Testis (tissue), 3 donors: ENCODE data around the gene HK1. TPM values are rescaled to one million over a fixed set of nuclear protein-coding genes. Genes with fewer than 3 reads are reported as not detected.

Source experiments
- DNase-seq: peaks from one replicate; pipeline ENCODE4 v3.0.0-alpha.2; 2019
- H3K27ac ChIP-seq, 2 donors: fragments of 200-600 bp; sonication (generic); one replicate each; pipeline ENCODE4 v1.5.1; 2019
- H3K27me3 ChIP-seq: fragments of 200-600 bp; sonication (generic); one replicate; pipeline ENCODE4 v1.5.1; 2019
- H3K36me3 ChIP-seq: fragments of 200-600 bp; sonication (generic); one replicate; pipeline ENCODE4 v1.5.1; 2017; ENCODE audit warnings: low read depth; ENCODE audit errors: missing control alignments
- H3K4me1 ChIP-seq: fragments of 200-600 bp; sonication (generic); one replicate; pipeline ENCODE4 v1.5.1; 2019
- H3K4me3 ChIP-seq, 2 donors: fragments of 200-600 bp; sonication (generic); one replicate each; pipeline ENCODE4 v1.5.1; 2017 to 2019
- H3K9me3 ChIP-seq: fragments of 200-600 bp; sonication (generic); one replicate; pipeline ENCODE4 v1.5.1; 2017
- POLR2A ChIP-seq: fragments of 450-650 bp; IDR thresholded peaks from one replicate; pipeline ENCODE4 v1.6.1; 2017; ENCODE audit warnings: antibody characterized with exemption, mild to moderate bottlenecking, moderate library complexity
- WGBS, 2 donors: methylation state at CpG; one replicate each; pipeline ENCODE4 v1.1.5; 2018; 5-methylcytosine and 5-hydroxymethylcytosine counted together
- intact Hi-C: fragments of 100-400 bp; cut with DNase I; formaldehyde crosslinking; loops from one replicate; pipeline ENCODE4 v1.15.1; 2023; ENCODE audit warnings: low total_unique reads
- polyA plus RNA-seq: library from polyadenylated mRNA; stranded (reverse); fragments of 350-450 nt; fragmentation: Illumina TruSeq; extraction: RNeasy Lipid Tissue Mini Kit (QIAGEN cat#74804); gene quantifications from one replicate; pipeline ENCODE4 v1.2.3, GENCODE V29; 2014; ENCODE audit warnings: low read depth, low replicate concordance; ENCODE audit not compliant: insufficient read depth
- total RNA-seq, 2 donors: library from RNA; depleted of rRNA; stranded (reverse); fragments of >200 nt; gene quantifications; one replicate each; pipeline ENCODE4 v1.2.3, GENCODE V29; 2016
- TF ChIP-seq, protein P1 (sequence below), 3 experiments: fragments of 450-650 bp in 2 of 3; fragments of 200-600 bp in 1 of 3; sonication (generic) in 1 of 3; IDR thresholded peaks; one replicate each; pipeline ENCODE4 v1.5.1; 2016 to 2019; ENCODE audit warnings: antibody characterized with exemption in 3 of 3, mild to moderate bottlenecking in 2 of 3, moderate library complexity in 1 of 3

The HK1 gene
- total and polyA plus RNA-seq, 3 donors from 2014 or later, result 62.3 to 179 (median 143) TPM

DNA sequence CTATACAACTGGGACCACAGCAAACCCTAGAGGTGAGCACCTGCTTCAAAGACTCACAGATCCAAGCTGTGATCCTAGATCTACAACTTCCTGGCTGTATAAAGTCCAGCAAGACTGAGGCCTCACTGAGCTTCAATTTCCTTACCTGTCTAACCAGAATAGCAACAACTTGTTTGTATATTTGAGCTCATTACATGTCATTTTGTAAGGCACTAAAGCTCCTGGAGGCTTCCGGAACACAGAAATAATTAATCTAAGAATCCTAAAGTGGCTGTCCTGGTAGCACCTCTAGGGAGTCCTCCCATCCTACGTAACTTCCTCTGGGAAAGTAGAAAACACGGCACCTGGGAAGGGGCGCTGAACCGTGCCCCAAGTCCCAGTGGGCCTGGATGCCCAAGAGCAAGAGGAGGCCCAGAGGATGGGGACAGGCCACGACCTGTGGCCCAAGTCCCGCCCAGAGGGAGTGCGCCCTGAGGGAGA, 39.4 kb downstream of the HK1 start:
- H3K4me1 ChIP-seq, result peaks cover 8% of the 10 kb centered on the region
- no peaks in the 10 kb centered on the region for H3K27me3 ChIP-seq
- H3K36me3 ChIP-seq, result no peaks in the 10 kb centered on the region
- TF ChIP-seq POLR2A, result no peak
- TF ChIP-seq, protein P1, sequence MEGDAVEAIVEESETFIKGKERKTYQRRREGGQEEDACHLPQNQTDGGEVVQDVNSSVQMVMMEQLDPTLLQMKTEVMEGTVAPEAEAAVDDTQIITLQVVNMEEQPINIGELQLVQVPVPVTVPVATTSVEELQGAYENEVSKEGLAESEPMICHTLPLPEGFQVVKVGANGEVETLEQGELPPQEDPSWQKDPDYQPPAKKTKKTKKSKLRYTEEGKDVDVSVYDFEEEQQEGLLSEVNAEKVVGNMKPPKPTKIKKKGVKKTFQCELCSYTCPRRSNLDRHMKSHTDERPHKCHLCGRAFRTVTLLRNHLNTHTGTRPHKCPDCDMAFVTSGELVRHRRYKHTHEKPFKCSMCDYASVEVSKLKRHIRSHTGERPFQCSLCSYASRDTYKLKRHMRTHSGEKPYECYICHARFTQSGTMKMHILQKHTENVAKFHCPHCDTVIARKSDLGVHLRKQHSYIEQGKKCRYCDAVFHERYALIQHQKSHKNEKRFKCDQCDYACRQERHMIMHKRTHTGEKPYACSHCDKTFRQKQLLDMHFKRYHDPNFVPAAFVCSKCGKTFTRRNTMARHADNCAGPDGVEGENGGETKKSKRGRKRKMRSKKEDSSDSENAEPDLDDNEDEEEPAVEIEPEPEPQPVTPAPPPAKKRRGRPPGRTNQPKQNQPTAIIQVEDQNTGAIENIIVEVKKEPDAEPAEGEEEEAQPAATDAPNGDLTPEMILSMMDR (IDR thresholded peaks at IDR 0.05), result no peak
- peak overlapping the region; percentile 42 to 78 for H3K27ac ChIP-seq
- no peak for DNase-seq
- no peaks in the 10 kb centered on the region for H3K9me3 ChIP-seq
- peak overlapping the region; percentile 72 to 91 for H3K4me3 ChIP-seq
- WGBS, 2 donors, result 41 to 59% methylated on average over 7 to 8 of the region's 8 CpGs
- intact Hi-C loops, result no loop called here

- intact Hi-C loops, result no loop called here
- WGBS, 2 donors, result 5% methylated on average over 34 of the region's 90 CpGs; no CpG with 5 or more reads in 1 of the 2 donors
These were observed 40.0 kb downstream of the HK1 start for GRCh38 chr10:69318106-69318866.

DNA sequence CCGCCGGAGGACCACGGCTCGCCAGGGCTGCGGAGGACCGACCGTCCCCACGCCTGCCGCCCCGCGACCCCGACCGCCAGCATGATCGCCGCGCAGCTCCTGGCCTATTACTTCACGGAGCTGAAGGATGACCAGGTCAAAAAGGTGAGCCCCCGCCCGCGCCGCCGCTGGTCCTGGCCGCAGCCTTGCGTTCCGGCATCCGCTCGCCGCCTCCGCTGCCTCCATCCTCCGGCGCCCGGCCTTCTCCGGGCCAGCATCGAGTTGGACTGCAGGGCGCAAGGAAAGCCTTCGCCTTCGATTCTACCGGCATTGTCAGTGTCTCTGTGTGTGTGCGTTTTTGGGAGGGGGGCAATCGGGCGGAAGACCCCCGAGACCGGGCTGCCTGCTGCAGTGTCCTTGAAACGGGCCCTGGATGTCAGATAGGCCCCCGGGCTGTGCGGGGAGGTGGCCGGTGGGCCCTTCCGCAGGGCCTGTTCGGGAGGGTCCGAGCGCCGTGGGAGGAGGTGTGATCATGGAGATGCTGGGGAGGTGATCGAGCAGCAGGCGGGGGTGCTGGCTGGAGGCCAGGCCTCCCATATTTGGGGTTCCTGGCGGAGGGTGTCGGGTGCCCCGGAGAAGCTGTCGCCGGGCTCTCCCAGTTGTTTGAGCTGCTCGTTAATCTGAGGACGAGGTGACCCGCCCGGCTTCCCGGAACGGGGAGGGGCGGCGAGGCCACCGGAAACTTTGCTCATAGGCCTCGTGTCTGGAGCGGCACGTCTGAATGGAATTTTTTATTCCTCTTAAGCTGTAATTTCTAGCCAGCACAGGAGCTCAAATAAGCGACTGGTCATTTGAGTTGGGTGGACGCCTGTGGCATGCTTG, 40.8 kb downstream of the HK1 start:
- Histone ChIP-seq H3K27me3 (no peaks in the 10 kb centered on the region), H3K9me3 (no peaks in the 10 kb centered on the region), H3K4me3 (peak overlapping the region; percentile 72 to 91), H3K36me3 (no peaks in the 10 kb centered on the region), H3K27ac (peak overlapping the region; percentile 66 to 78), H3K4me1 (peaks cover 8% of the 10 kb centered on the region)
- WGBS, 2 donors, result 1 to 2% methylated on average over 25 to 57 of the region's 73 CpGs
- peak; percentile 21 for TF ChIP-seq POLR2A
- TF ChIP-seq, protein P1 (IDR thresholded peaks at IDR 0.05), result no peak
- DNase-seq, result peak; percentile 68
- intact Hi-C loops, result no loop called here

More at GRCh38 chr10:69318106-69318866, 40.0 kb downstream of the HK1 start:
- DNase-seq, result peak; percentile 89
- Histone ChIP-seq H3K9me3 (no peaks in the 10 kb centered on the region), H3K36me3 (no peaks in the 10 kb centered on the region), H3K27ac (peak overlapping the region; percentile 66 to 78), H3K4me1 (peaks cover 8% of the 10 kb centered on the region), H3K27me3 (no peaks in the 10 kb centered on the region), H3K4me3 (peak overlapping the region; percentile 72 to 91)
- TF ChIP-seq POLR2A, result no peak
- TF ChIP-seq, protein P1 (IDR thresholded peaks at IDR 0.05), result no peak

DNA sequence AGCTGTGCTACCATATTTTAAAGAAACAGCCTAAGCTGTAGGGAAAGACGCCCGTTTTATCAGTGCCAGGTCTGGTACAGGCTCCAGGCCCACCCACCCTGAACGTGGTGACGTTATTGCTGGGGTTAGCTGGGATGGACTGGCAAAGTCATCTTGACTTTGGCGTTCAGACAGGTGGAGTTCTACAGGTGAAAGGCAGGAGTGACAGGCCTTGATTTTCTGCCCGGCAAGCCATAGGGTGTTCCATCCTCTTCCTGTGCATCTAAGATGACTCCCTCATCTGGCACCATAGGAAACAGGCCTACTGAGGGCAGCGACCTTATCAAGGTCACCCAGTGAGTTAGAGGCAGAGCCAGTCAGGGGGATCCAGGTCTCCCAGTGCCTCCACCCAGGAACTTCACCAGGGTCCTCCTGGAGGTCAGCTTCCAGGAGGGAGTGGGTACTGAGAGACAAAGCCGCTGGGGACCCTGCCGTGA, 41.6 kb downstream of the HK1 start:
- Histone ChIP-seq H3K4me3 (peak overlapping the region in 1 of 2 donors; percentile 91), H3K27me3 (no peaks in the 10 kb centered on the region), H3K4me1 (peaks cover 8% of the 10 kb centered on the region), H3K9me3 (no peaks in the 10 kb centered on the region), H3K27ac (peak overlapping the region in 1 of 2 donors; percentile 78), H3K36me3 (no peaks in the 10 kb centered on the region)
- no peak for DNase-seq
- TF ChIP-seq, protein P1 (IDR thresholded peaks at IDR 0.05), result no peak
- TF ChIP-seq POLR2A, result no peak
- WGBS, 2 donors, result 53 to 59% methylated on average over 7 to 9 of the region's 9 CpGs
- intact Hi-C loops, result no loop called here
